Mesothelial cell of epicardium (in vitro differentiated cells): ENCODE data around the gene RNF2. TPM values are rescaled to one million over a fixed set of nuclear protein-coding genes. Genes with fewer than 3 reads are reported as not detected.

Experiments
- DNase-seq, 2 experiments: peaks; one replicate each; pipeline ENCODE4 v3.0.0; 2021; ENCODE audit warnings: low spot score in 2 of 2; ENCODE audit not compliant: unreplicated experiment in 2 of 2
- H3K27ac Mint-ChIP-seq: 2 replicates; pipeline ENCODE4 v1.8.0; 2021; ENCODE audit warnings: mixed read lengths
- H3K27me3 Mint-ChIP-seq: 2 replicates; pipeline ENCODE4 v1.8.0; 2021; ENCODE audit warnings: low read depth, mixed read lengths
- H3K36me3 Mint-ChIP-seq: 2 replicates; pipeline ENCODE4 v1.8.0; 2021; ENCODE audit warnings: mixed read lengths
- H3K4me1 Mint-ChIP-seq: 2 replicates; pipeline ENCODE4 v1.8.0; 2021; ENCODE audit warnings: mixed read lengths
- H3K4me3 Mint-ChIP-seq: 2 replicates; pipeline ENCODE4 v1.8.0; 2021; ENCODE audit warnings: mild to moderate bottlenecking, moderate library complexity, mixed read lengths
- H3K9me3 Mint-ChIP-seq: 2 replicates; pipeline ENCODE4 v1.8.0; 2021; ENCODE audit warnings: mixed read lengths
- CTCF ChIP-seq: fragments of 200-600 bp; sonication (generic); IDR thresholded peaks from one replicate; pipeline ENCODE4 v1.5.0; 2021; ENCODE audit warnings: antibody characterized with exemption; ENCODE audit not compliant: unreplicated experiment
- total RNA-seq: library from RNA; stranded (reverse); gene quantifications from 3 replicates; pipeline ENCODE4 v1.2.1, GENCODE V29; 2021

RNF2 gene
- total RNA-seq, 1 donor from 2014 or later = 36.1 TPM

GRCh38 chr1:185111873-185112272 lies 66.5 kb downstream of the RNF2 start:
- no peak for DNase-seq
- no peak for TF ChIP-seq CTCF
- H3K27ac Mint-ChIP-seq = no peak overlapping the region
- H3K36me3 Mint-ChIP-seq = peaks cover 14% of the 10 kb centered on the region
- no peaks in the 10 kb centered on the region for H3K4me1 Mint-ChIP-seq
- no peak overlapping the region for H3K4me3 Mint-ChIP-seq
- no peaks in the 10 kb centered on the region for H3K27me3 Mint-ChIP-seq
- H3K9me3 Mint-ChIP-seq = peaks cover 26% of the 10 kb centered on the region

GRCh38 chr1:185112356-185112755 lies 67.0 kb downstream of the RNF2 start:
- no peak for TF ChIP-seq CTCF
- no peak for DNase-seq
- no peaks in the 10 kb centered on the region for H3K27me3 Mint-ChIP-seq
- no peak overlapping the region for H3K4me3 Mint-ChIP-seq
- H3K4me1 Mint-ChIP-seq = no peaks in the 10 kb centered on the region
- H3K9me3 Mint-ChIP-seq = peaks cover 23% of the 10 kb centered on the region
- no peak overlapping the region for H3K27ac Mint-ChIP-seq
- peaks cover 16% of the 10 kb centered on the region for H3K36me3 Mint-ChIP-seq

GRCh38 chr1:185129708-185130107 lies 84.3 kb downstream of the RNF2 start:
- no peak for DNase-seq
- Mint-ChIP-seq H3K9me3 (peaks cover 17% of the 10 kb centered on the region), H3K27me3 (no peaks in the 10 kb centered on the region), H3K27ac (no peak overlapping the region), H3K36me3 (peaks cover 60% of the 10 kb centered on the region), H3K4me1 (no peaks in the 10 kb centered on the region), H3K4me3 (no peak overlapping the region)
- no peak for TF ChIP-seq CTCF

GRCh38 chr1:185132534-185132933 lies 87.2 kb downstream of the RNF2 start:
- Mint-ChIP-seq H3K4me1 (no peaks in the 10 kb centered on the region), H3K4me3 (no peak overlapping the region), H3K36me3 (peaks cover 60% of the 10 kb centered on the region), H3K27me3 (no peaks in the 10 kb centered on the region), H3K9me3 (peaks cover 17% of the 10 kb centered on the region), H3K27ac (no peak overlapping the region)
- DNase-seq = no peak
- no peak for TF ChIP-seq CTCF

- TF ChIP-seq CTCF = no peak
- Mint-ChIP-seq H3K9me3 (peaks cover 6% of the 10 kb centered on the region), H3K4me1 (no peaks in the 10 kb centered on the region), H3K36me3 (peaks cover 51% of the 10 kb centered on the region), H3K4me3 (no peak overlapping the region), H3K27me3 (no peaks in the 10 kb centered on the region), H3K27ac (no peak overlapping the region)
- DNase-seq = no peak
Measured at GRCh38 chr1:185137896-185138545, 92.7 kb downstream of the RNF2 start.

GRCh38 chr1:185139246-185139645 lies 93.9 kb downstream of the RNF2 start:
- no peak for DNase-seq
- no peak overlapping the region for H3K27ac Mint-ChIP-seq
- H3K27me3 Mint-ChIP-seq = no peaks in the 10 kb centered on the region
- H3K36me3 Mint-ChIP-seq = peaks cover 39% of the 10 kb centered on the region
- no peak for TF ChIP-seq CTCF
- H3K4me3 Mint-ChIP-seq = no peak overlapping the region
- H3K4me1 Mint-ChIP-seq = no peaks in the 10 kb centered on the region
- no peaks in the 10 kb centered on the region for H3K9me3 Mint-ChIP-seq
